Nephron progenitor cell (in vitro differentiated cells): ENCODE results near the gene NOTCH4.

Experiments used
- DNase-seq: peaks from one replicate; pipeline ENCODE4 v3.0.0; 2021
- H3K27ac Mint-ChIP-seq: 2 replicates; pipeline ENCODE4 v1.8.0; 2021; ENCODE audit warnings: mild to moderate bottlenecking, moderate library complexity, mixed read lengths
- H3K27me3 Mint-ChIP-seq: 2 replicates; pipeline ENCODE4 v1.8.0; 2021; ENCODE audit warnings: mild to moderate bottlenecking, low read depth, mixed read lengths; ENCODE audit not compliant: poor library complexity
- H3K36me3 Mint-ChIP-seq: 2 replicates; pipeline ENCODE4 v1.8.0; 2021; ENCODE audit warnings: low read depth, mixed read lengths
- H3K4me1 Mint-ChIP-seq: 2 replicates; pipeline ENCODE4 v1.8.0; 2021; ENCODE audit warnings: mixed read lengths
- H3K4me3 Mint-ChIP-seq: 2 replicates; pipeline ENCODE4 v1.8.0; 2021; ENCODE audit warnings: mild to moderate bottlenecking, moderate library complexity, mixed read lengths
- H3K9me3 Mint-ChIP-seq: 2 replicates; pipeline ENCODE4 v1.8.0; 2021; ENCODE audit warnings: mild to moderate bottlenecking, moderate library complexity, mixed read lengths
- CTCF ChIP-seq: fragments of 200-600 bp; sonication (generic); IDR thresholded peaks from 2 replicates; pipeline ENCODE4 v1.5.0; 2021; ENCODE audit warnings: antibody characterized with exemption

Gene NOTCH4

GRCh38 chr6:32171234-32171633, 52.6 kb downstream of the NOTCH4 start:
- Mint-ChIP-seq H3K27ac (no peak overlapping the region), H3K4me1 (peaks cover 33% of the 10 kb centered on the region), H3K36me3 (peaks cover 44% of the 10 kb centered on the region), H3K4me3 (no peak overlapping the region), H3K27me3 (no peaks in the 10 kb centered on the region), H3K9me3 (no peaks in the 10 kb centered on the region)
- no peak for DNase-seq
- no peak for TF ChIP-seq CTCF

GRCh38 chr6:32170294-32170693, 53.6 kb downstream of the NOTCH4 start:
- DNase-seq: no peak
- Mint-ChIP-seq H3K27ac (no peak overlapping the region), H3K9me3 (no peaks in the 10 kb centered on the region), H3K4me1 (peaks cover 36% of the 10 kb centered on the region), H3K36me3 (peaks cover 53% of the 10 kb centered on the region), H3K4me3 (no peak overlapping the region), H3K27me3 (no peaks in the 10 kb centered on the region)
- TF ChIP-seq CTCF: no peak

GRCh38 chr6:32168807-32169591, 54.9 kb downstream of the NOTCH4 start:
- no peak for TF ChIP-seq CTCF
- Mint-ChIP-seq H3K27ac (peak overlapping the region; percentile 94), H3K4me1 (peaks cover 32% of the 10 kb centered on the region), H3K27me3 (no peaks in the 10 kb centered on the region), H3K9me3 (no peaks in the 10 kb centered on the region), H3K36me3 (peaks cover 60% of the 10 kb centered on the region), H3K4me3 (no peak overlapping the region)
- DNase-seq: no peak

- peaks cover 26% of the 10 kb centered on the region for H3K4me1 Mint-ChIP-seq
- peak overlapping the region; percentile 94 for H3K27ac Mint-ChIP-seq
- H3K27me3 Mint-ChIP-seq: no peaks in the 10 kb centered on the region
- no peaks in the 10 kb centered on the region for H3K9me3 Mint-ChIP-seq
- H3K4me3 Mint-ChIP-seq: no peak overlapping the region
- peaks cover 60% of the 10 kb centered on the region for H3K36me3 Mint-ChIP-seq
- no peak for TF ChIP-seq CTCF
- no peak for DNase-seq
These were observed 55.5 kb downstream of the NOTCH4 start for GRCh38 chr6:32168350-32168749.

GRCh38 chr6:32167761-32168262, 56.1 kb downstream of the NOTCH4 start:
- peaks cover 65% of the 10 kb centered on the region for H3K36me3 Mint-ChIP-seq
- H3K4me1 Mint-ChIP-seq: peaks cover 20% of the 10 kb centered on the region
- no peaks in the 10 kb centered on the region for H3K9me3 Mint-ChIP-seq
- no peak for DNase-seq
- peak overlapping the region; percentile 94 for H3K27ac Mint-ChIP-seq
- no peak overlapping the region for H3K4me3 Mint-ChIP-seq
- no peak for TF ChIP-seq CTCF
- H3K27me3 Mint-ChIP-seq: no peaks in the 10 kb centered on the region
